Vagina (tissue), 2 donors: ENCODE results near the gene TELO2.

Experiments
- CTCF ChIP-seq, 3 experiments: fragments of 450-650 bp in 2 of 3; fragments of 200-600 bp in 1 of 3; sonication (generic) in 1 of 3; IDR thresholded peaks; one replicate each; pipeline ENCODE4 v1.5.1; 2017 to 2019; ENCODE audit warnings: antibody characterized with exemption in 3 of 3, mild to moderate bottlenecking in 2 of 3, moderate library complexity in 2 of 3
- POLR2A ChIP-seq, 2 donors: fragments of 450-650 bp; IDR thresholded peaks; one replicate each; pipeline ENCODE4 v1.6.1; 2017; ENCODE audit warnings: antibody characterized with exemption in 2 of 2, mild to moderate bottlenecking in 2 of 2, moderate library complexity in 2 of 2
- POLR2AphosphoS5 ChIP-seq, 2 donors: sonication (generic); formaldehyde crosslinking; IDR thresholded peaks; one replicate each; pipeline ENCODE4 v1.9.0; 2017; ENCODE audit warnings: antibody characterized with exemption in 2 of 2, mild to moderate bottlenecking in 2 of 2, low read depth in 1 of 2; ENCODE audit not compliant: insufficient read depth in 1 of 2

- TF ChIP-seq CTCF (IDR thresholded peaks at IDR 0.05): no peak
- TF ChIP-seq POLR2A (IDR thresholded peaks at IDR 0.05): no peak
- TF ChIP-seq POLR2AphosphoS5 (IDR thresholded peaks at IDR 0.05; ENCODE audit: insufficient read depth in 1 of 2, low read depth in 1 of 2): no peak
These were observed 48.2 kb upstream of the TELO2 start for GRCh38 chr16:1444730-1445517.
